Measurements from ENCODE around the gene CTU1. TPM values are rescaled to one million over a fixed set of nuclear protein-coding genes. Genes with fewer than 3 reads are reported as not detected.

Gene CTU1
- total RNA-seq, result 1 to 10 TPM; 2.8 to 8.5 (median 4.6) TPM

DNA sequence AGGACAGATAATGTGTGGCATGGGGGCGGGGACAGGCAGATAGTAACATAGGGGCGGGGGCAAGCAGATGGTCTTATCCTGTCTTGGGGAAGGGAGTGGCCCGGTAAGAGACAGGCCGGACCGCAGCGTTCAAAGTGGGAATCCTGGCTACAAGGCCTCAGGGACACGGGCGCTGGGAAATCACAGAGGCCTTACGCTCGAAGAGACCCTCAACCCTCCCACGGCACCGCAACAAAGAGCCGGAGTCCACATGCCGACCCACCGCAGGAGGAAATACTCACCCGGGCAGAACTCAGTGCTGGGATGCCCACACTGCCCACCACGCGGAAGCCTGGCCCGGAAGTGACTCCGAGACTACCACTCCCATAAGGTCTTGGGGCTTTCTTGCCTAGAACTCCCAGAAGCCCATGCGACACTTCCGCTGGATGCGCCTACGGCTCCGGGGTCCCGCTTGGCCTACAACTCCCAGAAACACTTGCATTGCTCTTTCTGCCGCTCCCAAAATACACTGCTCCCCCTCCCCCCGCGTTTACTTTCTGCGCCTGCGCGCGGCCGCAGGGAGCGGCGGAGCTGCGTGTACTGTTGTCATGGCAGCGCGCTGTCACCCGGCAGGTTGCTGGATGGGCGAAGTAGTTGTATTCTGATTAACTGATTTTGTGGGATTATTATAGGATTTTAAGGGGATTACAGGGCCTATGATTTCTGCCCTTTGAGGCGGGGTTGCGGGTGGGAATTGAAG is at the start of gene CTU1:
Gene CTU1, minus strand, starts transcription at position 344 of the 739 bp plus-strand sequence. CDS start 3,840 bp downstream, outside the sequence.
- TF ChIP-seq, protein P1, sequence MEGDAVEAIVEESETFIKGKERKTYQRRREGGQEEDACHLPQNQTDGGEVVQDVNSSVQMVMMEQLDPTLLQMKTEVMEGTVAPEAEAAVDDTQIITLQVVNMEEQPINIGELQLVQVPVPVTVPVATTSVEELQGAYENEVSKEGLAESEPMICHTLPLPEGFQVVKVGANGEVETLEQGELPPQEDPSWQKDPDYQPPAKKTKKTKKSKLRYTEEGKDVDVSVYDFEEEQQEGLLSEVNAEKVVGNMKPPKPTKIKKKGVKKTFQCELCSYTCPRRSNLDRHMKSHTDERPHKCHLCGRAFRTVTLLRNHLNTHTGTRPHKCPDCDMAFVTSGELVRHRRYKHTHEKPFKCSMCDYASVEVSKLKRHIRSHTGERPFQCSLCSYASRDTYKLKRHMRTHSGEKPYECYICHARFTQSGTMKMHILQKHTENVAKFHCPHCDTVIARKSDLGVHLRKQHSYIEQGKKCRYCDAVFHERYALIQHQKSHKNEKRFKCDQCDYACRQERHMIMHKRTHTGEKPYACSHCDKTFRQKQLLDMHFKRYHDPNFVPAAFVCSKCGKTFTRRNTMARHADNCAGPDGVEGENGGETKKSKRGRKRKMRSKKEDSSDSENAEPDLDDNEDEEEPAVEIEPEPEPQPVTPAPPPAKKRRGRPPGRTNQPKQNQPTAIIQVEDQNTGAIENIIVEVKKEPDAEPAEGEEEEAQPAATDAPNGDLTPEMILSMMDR (IDR thresholded peaks at IDR 0.05; ENCODE audit: low read depth), result no peak

DNA sequence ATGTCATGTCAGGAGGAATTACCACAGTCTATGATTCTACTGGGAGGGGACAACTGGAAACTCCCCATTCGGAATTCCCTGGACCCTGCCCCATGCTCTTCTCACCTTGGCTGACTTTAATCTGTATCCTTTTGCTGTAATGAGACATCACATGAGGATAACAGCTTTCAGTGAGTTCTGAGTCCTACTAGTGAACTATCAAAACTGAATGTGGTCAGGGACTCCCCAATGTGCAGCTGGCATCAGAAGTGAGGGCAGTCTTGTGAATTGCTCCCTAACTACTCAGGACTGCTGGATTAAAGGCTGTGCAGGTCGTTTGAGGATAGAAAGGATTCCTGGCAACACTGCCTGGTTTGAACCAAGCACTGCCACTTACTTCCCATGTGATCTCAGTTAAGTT is 49.1 kb upstream of the CTU1 start:
- TF ChIP-seq, protein P1 (IDR thresholded peaks at IDR 0.05; ENCODE audit: low read depth), result no peak

DNA sequence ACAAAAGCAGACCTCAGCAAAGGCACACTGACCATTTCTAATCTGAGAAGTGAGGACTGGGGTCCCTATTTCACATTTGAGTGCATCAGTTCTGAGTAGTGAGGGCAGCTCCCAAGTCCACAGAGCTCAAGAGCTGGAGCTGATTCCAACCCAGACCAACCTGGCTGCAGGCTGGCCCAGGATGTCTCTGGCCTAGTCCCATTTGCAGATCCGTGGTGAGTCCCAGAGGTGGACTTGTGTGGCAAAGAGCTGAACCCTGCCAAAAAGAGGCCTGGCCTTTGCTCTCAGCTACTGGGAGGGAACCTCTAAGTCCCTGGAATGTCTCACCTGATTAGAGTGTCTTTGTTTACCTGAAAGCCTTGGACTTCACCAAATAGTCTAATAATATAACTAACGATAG is 48.5 kb upstream of the CTU1 start:
- TF ChIP-seq, protein P1 (IDR thresholded peaks at IDR 0.05; ENCODE audit: low read depth), result no peak

DNA sequence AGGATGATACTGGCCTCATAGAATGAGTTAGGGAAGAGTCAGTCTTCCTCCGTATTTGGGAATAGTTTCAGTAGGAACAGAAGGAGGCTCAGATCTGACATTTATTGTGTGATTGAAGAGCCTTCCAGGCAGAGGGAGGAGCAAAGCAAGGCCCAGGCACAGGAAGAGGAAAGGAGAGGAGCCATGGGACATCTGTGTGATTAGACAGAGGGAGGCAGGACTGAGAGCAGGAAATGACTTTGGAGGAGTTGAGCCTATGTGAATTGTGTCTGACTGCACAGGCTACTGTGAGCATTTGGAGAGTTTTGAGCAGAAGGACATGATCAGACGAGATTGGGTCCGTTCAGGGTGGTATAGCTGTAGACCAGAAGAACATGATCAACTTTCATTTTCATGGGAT is 42.4 kb upstream of the CTU1 start:
- TF ChIP-seq, protein P1 (IDR thresholded peaks at IDR 0.05; ENCODE audit: low read depth), result no peak

DNA sequence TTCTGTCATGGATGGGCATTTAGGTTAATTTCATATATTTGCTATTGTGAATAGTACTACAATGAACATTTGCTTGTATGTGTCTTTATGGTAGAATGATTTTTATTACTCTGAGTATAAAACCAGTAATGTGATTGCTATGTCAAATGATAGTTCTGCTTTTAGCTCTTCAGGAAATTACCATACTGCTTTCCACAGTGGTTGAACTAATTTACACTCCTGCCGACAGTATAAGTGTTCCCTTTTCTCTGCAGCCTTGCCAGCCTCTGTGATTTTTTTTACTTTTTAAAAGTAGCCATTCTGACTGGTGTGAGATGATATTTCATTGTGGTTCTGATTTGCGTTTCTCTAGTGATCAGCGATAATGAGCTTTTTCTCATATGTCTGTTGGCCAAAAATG is 40.4 kb upstream of the CTU1 start:
- TF ChIP-seq, protein P1 (IDR thresholded peaks at IDR 0.05; ENCODE audit: low read depth), result no peak

DNA sequence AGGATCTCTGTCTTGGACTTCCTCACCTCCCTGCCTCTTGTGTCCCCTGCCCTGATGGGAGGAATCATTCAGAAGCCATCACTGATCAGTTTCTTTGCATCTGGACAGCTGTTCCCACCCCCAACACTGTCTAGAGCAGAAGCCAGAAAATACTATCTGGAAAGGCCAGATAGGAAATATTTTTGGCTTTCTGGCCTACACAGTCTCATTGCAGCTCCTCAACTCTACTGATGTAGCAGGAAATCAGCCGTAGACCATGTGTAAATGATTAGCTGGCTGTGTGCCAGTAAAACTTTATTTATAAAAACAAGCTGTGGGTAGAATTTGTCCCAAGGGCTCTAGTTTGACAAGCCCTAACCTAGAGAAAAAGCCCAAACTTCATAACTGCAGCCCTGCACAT is 39.5 kb upstream of the CTU1 start:
- TF ChIP-seq, protein P1 (IDR thresholded peaks at IDR 0.05; ENCODE audit: low read depth), result no peak

DNA sequence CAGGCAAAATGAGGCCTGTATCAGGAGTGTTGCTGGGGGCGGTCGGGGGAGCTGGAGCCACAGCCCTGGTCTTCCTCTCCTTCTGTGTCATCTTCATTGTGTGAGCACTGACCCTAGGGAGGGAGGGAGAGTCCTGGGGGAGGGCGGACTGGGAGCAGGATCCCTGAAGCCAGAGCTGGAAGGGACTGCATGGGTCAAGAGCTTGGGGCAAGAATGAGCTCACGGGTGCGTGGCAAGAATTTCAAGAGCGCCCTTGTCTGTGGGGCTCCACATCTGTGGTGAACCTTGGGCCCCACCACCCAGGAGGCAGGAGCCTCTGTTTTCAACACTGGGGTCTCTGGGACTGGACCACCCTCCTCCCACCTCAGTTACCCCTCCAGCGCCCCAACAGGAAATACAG is 38.5 kb upstream of the CTU1 start:
- TF ChIP-seq, protein P1 (IDR thresholded peaks at IDR 0.05; ENCODE audit: low read depth), result no peak
